K562 (cell line): ENCODE measurements around the gene SLC6A7. TPM values are rescaled to one million over a fixed set of nuclear protein-coding genes. Genes with fewer than 3 reads are reported as not detected.

Experiments
- CHD7 ChIP-seq: fragments of 200-600 bp; sonication (generic); IDR thresholded peaks from one replicate; pipeline ENCODE4 v1.6.1; 2012; ENCODE audit warnings: mild to moderate bottlenecking, low read depth, low read length, inconsistent platforms
- ELF4 ChIP-seq: fragments of 450-650 bp; formaldehyde crosslinking; IDR thresholded peaks from 2 replicates; pipeline ENCODE4 v1.4.0; 2022; ENCODE audit warnings: missing genetic modification characterization
- HDGF ChIP-seq: fragments of 450-650 bp; IDR thresholded peaks from 2 replicates; pipeline ENCODE4 v1.6.1; 2016
- PREB ChIP-seq: sonication (generic); formaldehyde crosslinking; IDR thresholded peaks from 2 replicates; pipeline ENCODE4 v1.8.1; 2023; ENCODE audit warnings: mild to moderate bottlenecking, missing genetic modification reagents
- REST ChIP-seq, 2 experiments: fragments of 450-650 bp; formaldehyde crosslinking in 1 of 2; IDR thresholded peaks; 2 replicates each; pipeline versions ENCODE4 v1.4.0 to v1.6.1; 2014 to 2020; ENCODE audit warnings: mild to moderate bottlenecking in 2 of 2, borderline replicate concordance in 1 of 2, low read depth in 1 of 2
- THRAP3 ChIP-seq: fragments of 450-650 bp; IDR thresholded peaks from 2 replicates; pipeline ENCODE4 v1.6.1; 2016; ENCODE audit warnings: mild to moderate bottlenecking, inconsistent platforms, borderline replicate concordance
- polyA plus RNA-seq, 8 experiments: library from polyadenylated mRNA; depleted of rRNA in 4 of 8; stranded (reverse) in 5 of 8; unstranded in 3 of 8; fragments of >200 nt; fragmentation: Nextera tagmentation in 2 of 8; fragmentation: Illumina TruSeq in 1 of 8; extraction: Ambion mirVana in 2 of 8; extraction: Trizol in 1 of 8; gene quantifications; 2 replicates each; pipeline versions ENCODE4 v1.2.1 to v1.2.3, GENCODE V29; 2011 to 2014; ENCODE audit warnings: inconsistent platforms in 1 of 8, missing spikeins in 1 of 8
- total RNA-seq, 7 experiments: library from RNA; depleted of rRNA in 6 of 7; stranded (reverse); fragments of >200 nt in 6 of 7; fragmentation: Illumina TruSeq in 2 of 7; extraction: Trizol in 2 of 7; gene quantifications; 2 replicates each; pipeline versions ENCODE4 v1.2.1 to v1.2.3, GENCODE V29; 2011 to 2021; ENCODE audit warnings: low replicate concordance in 1 of 7

The SLC6A7 gene
- total and polyA plus RNA-seq, 9 of the 15 experiments (the other 6 are each of a cell fraction or from before 2014, with no cell fraction given), result not detected

GRCh38 chr5:150245808-150246207 is 55.9 kb downstream of the SLC6A7 start (continued):
- TF ChIP-seq CHD7 (no peak), ELF4 (no peak), HDGF (no peak), REST (IDR thresholded peaks at IDR 0.05; ENCODE audit: borderline replicate concordance) (no peak), REST (CRISPR knock-in tag; IDR thresholded peaks at IDR 0.05; ENCODE audit: low read depth) (0 out of 2 replicates have a peak, but pooled peaks have one; percentile 30), PREB (CRISPR knock-in tag) (no peak), THRAP3 (no peak)
